Measurements from ENCODE around the gene ITPRIP. TPM values are rescaled to one million over a fixed set of nuclear protein-coding genes. Genes with fewer than 3 reads are reported as not detected.

ITPRIP gene
- total RNA-seq, 1 donor from 2014 or later = 1.6 TPM

- Histone ChIP-seq H3F3A (ENCODE audit: low read depth) (no peaks in the 10 kb centered on the region), H3K4me1 (peaks cover 10% of the 10 kb centered on the region), H3K9ac (no peak overlapping the region), H3K36me3 (no peaks in the 10 kb centered on the region), H3K4me2 (no peak overlapping the region), H3K27ac (no peak overlapping the region), H4K20me1 (ENCODE audit: low read depth) (no peaks in the 10 kb centered on the region), H2AFZ (replicated peaks) (no peak overlapping the region), H3K4me3 (no peak overlapping the region), H3K27me3 (no peaks in the 10 kb centered on the region), H3K79me2 (ENCODE audit: low read depth) (no peaks in the 10 kb centered on the region), H3K9me3 (ENCODE audit: low read depth) (no peaks in the 10 kb centered on the region)
- H3K27me3 Mint-ChIP-seq (ENCODE audit: insufficient read depth, low read depth) = no peaks in the 10 kb centered on the region
- peaks cover 37% of the 10 kb centered on the region for H3K4me1 Mint-ChIP-seq
- no peak for TF ChIP-seq EZH2 (IDR thresholded peaks at IDR 0.05)
- no peak overlapping the region for H3K4me3 Mint-ChIP-seq
- peaks cover 9% of the 10 kb centered on the region for H3K9me3 Mint-ChIP-seq
- H3K36me3 Mint-ChIP-seq = peaks cover 24% of the 10 kb centered on the region
- DNase-seq (ENCODE audit: low spot score) = no peak
- H3K27ac Mint-ChIP-seq = peak overlapping the region; percentile 9
These were observed 30.5 kb downstream of the ITPRIP start for GRCh38 chr10:104307576-104308438.

GRCh38 chr10:104306897-104307296, 31.4 kb downstream of the ITPRIP start:
- Histone ChIP-seq H4K20me1 (ENCODE audit: low read depth) (no peaks in the 10 kb centered on the region), H3K79me2 (ENCODE audit: low read depth) (no peaks in the 10 kb centered on the region), H3K4me3 (no peak overlapping the region), H2AFZ (replicated peaks) (no peak overlapping the region), H3K27me3 (no peaks in the 10 kb centered on the region), H3K36me3 (no peaks in the 10 kb centered on the region), H3K4me1 (peaks cover 10% of the 10 kb centered on the region), H3K4me2 (no peak overlapping the region), H3K27ac (no peak overlapping the region), H3F3A (ENCODE audit: low read depth) (no peaks in the 10 kb centered on the region), H3K9ac (no peak overlapping the region), H3K9me3 (ENCODE audit: low read depth) (no peaks in the 10 kb centered on the region)
- peak; percentile 84 for DNase-seq (ENCODE audit: low spot score)
- no peak overlapping the region for H3K4me3 Mint-ChIP-seq
- H3K27me3 Mint-ChIP-seq (ENCODE audit: insufficient read depth, low read depth) = no peaks in the 10 kb centered on the region
- no peak for TF ChIP-seq EZH2phosphoT487 (IDR thresholded peaks at IDR 0.05)
- TF ChIP-seq CTCF (IDR thresholded peaks at IDR 0.05) = no peak
- no peak for TF ChIP-seq EZH2 (IDR thresholded peaks at IDR 0.05)
- peaks cover 31% of the 10 kb centered on the region for H3K4me1 Mint-ChIP-seq
- peak overlapping the region; percentile 9 for H3K27ac Mint-ChIP-seq
- H3K9me3 Mint-ChIP-seq = peaks cover 15% of the 10 kb centered on the region
- peaks cover 19% of the 10 kb centered on the region for H3K36me3 Mint-ChIP-seq

- Histone ChIP-seq H3K79me2 (ENCODE audit: low read depth) (no peaks in the 10 kb centered on the region), H2AFZ (replicated peaks) (no peak overlapping the region), H3K27ac (no peak overlapping the region), H3K27me3 (no peaks in the 10 kb centered on the region), H3K36me3 (no peaks in the 10 kb centered on the region), H4K20me1 (ENCODE audit: low read depth) (no peaks in the 10 kb centered on the region), H3K4me1 (peaks cover 10% of the 10 kb centered on the region), H3K9me3 (ENCODE audit: low read depth) (no peaks in the 10 kb centered on the region), H3K4me2 (no peak overlapping the region), H3K4me3 (no peak overlapping the region), H3F3A (ENCODE audit: low read depth) (no peaks in the 10 kb centered on the region), H3K9ac (no peak overlapping the region)
- peaks cover 16% of the 10 kb centered on the region for H3K9me3 Mint-ChIP-seq
- no peak overlapping the region for H3K27ac Mint-ChIP-seq
- no peak for DNase-seq (ENCODE audit: low spot score)
- peaks cover 51% of the 10 kb centered on the region for H3K4me1 Mint-ChIP-seq
- TF ChIP-seq CTCF (IDR thresholded peaks at IDR 0.05) = no peak
- peaks cover 12% of the 10 kb centered on the region for H3K36me3 Mint-ChIP-seq
- H3K27me3 Mint-ChIP-seq (ENCODE audit: insufficient read depth, low read depth) = peaks cover 2% of the 10 kb centered on the region
- H3K4me3 Mint-ChIP-seq = no peak overlapping the region
These were observed 33.3 kb downstream of the ITPRIP start for GRCh38 chr10:104304927-104305326.

GRCh38 chr10:104304356-104304745, 33.9 kb downstream of the ITPRIP start:
- Histone ChIP-seq H3F3A (ENCODE audit: low read depth) (no peaks in the 10 kb centered on the region), H3K9ac (no peak overlapping the region), H3K27ac (no peak overlapping the region), H3K27me3 (no peaks in the 10 kb centered on the region), H3K4me1 (peaks cover 10% of the 10 kb centered on the region), H3K4me2 (no peak overlapping the region), H3K4me3 (no peak overlapping the region), H4K20me1 (ENCODE audit: low read depth) (no peaks in the 10 kb centered on the region), H2AFZ (replicated peaks) (no peak overlapping the region), H3K36me3 (no peaks in the 10 kb centered on the region), H3K9me3 (ENCODE audit: low read depth) (no peaks in the 10 kb centered on the region), H3K79me2 (ENCODE audit: low read depth) (no peaks in the 10 kb centered on the region)
- Mint-ChIP-seq H3K27me3 (ENCODE audit: insufficient read depth, low read depth) (peaks cover 2% of the 10 kb centered on the region), H3K4me3 (no peak overlapping the region), H3K9me3 (peaks cover 16% of the 10 kb centered on the region), H3K36me3 (peaks cover 8% of the 10 kb centered on the region), H3K4me1 (peaks cover 53% of the 10 kb centered on the region), H3K27ac (no peak overlapping the region)
- DNase-seq (ENCODE audit: low spot score) = no peak
- TF ChIP-seq EZH2 (IDR thresholded peaks at IDR 0.05) (no peak), EZH2phosphoT487 (IDR thresholded peaks at IDR 0.05) (no peak), CTCF (IDR thresholded peaks at IDR 0.05) (no peak)

All from neural progenitor cell (in vitro differentiated cells).